ENCODE results near the gene CCDC106. TPM values are rescaled to one million over a fixed set of nuclear protein-coding genes. Genes with fewer than 3 reads are reported as not detected.

CCDC106 gene
- polyA plus RNA-seq, 10 donors = 10.2 to 17.7 (median 12.1) TPM

DNA sequence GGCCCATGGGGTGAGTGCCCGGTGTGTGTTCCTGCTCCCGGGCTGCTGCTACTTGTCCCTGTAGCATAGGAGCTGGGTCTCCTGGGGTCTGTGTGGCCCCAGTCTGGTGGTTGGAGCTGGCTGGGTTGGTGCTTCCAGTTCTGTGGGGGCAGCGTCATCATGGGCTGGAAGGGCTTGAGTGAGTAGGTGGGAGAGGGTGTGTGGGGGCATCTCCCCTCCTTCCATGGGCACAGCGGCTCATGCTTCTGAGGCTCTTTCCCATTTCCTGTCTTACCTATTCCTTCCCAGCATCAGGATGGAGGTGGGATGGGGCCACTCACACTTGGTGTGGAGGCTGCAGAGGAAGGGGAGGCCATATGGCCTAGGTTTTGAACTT is 19.0 kb downstream of the CCDC106 start:
- DNase-seq = no peak

DNA sequence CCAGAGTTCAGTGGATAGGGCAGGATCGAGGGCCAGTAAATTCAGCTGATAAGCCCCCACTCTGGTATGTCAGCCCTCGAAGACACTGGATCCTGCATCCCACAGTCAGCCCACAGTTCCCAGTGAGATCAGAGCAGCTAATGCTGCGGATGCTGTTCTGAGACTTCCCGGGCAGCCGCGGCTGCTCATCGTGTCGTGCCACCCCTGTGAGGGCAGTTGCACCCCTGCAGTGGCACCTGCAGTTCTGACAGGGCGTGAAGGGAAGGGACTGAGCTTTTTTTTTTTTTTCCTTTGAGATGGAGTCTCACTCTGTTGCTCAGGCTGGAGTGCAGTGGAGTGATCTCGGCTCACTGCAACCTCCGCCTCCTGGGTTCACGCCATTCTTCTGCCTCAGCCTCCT is 19.5 kb downstream of the CCDC106 start:
- DNase-seq = no peak

DNA sequence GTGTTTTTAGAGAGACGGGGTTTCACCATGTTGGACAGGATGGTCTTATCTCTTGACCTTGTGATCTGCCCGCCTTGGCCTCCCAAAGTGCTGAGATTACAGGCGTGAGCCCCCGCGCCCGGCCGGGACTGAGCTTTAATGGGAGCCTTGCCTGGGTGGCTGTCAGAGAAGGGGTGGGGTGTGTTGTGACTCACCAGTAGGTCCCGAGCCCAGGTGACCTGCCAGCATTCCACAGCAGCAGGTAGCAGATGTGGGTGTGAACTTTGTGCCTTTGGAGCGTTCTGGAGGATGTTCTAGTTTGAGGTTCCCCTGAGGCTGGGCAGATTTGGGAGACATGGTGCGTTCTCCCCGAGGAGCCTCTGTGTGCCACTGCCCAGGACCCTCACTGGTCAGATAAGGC is 19.9 kb downstream of the CCDC106 start:
- no peak for DNase-seq

DNA sequence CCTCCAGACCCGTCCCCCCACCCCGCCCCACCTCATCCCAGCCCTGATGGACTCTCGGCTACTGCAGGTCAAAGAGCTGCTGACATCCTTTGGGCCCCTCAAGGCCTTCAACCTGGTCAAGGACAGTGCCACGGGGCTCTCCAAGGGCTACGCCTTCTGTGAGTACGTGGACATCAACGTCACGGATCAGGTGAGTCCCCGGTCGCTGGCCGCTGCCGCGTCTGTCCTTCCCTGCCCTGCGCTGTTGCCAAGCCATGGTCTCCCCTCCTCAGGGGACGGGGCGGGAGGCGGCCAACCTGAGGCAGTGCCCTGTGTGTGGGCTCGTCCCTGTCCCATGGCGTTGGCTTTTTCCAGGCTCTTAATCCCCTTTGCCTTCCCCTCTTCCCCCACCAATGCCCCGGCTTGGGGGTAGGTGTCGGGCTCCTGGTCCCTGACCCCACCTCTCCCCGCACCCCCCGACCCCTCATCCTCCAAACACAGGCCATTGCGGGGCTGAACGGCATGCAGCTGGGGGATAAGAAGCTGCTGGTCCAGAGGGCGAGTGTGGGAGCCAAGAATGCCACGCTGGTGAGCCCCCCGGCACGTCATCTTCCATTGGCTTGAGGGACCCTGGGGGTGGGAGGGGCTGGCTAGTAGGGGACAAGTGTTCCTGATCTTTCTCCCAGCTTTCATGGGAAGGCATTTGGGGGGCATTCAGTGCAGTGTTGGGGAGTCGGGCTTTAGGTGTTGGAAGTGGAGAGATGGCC is 20.8 kb downstream of the CCDC106 start:
- no peak for DNase-seq

DNA sequence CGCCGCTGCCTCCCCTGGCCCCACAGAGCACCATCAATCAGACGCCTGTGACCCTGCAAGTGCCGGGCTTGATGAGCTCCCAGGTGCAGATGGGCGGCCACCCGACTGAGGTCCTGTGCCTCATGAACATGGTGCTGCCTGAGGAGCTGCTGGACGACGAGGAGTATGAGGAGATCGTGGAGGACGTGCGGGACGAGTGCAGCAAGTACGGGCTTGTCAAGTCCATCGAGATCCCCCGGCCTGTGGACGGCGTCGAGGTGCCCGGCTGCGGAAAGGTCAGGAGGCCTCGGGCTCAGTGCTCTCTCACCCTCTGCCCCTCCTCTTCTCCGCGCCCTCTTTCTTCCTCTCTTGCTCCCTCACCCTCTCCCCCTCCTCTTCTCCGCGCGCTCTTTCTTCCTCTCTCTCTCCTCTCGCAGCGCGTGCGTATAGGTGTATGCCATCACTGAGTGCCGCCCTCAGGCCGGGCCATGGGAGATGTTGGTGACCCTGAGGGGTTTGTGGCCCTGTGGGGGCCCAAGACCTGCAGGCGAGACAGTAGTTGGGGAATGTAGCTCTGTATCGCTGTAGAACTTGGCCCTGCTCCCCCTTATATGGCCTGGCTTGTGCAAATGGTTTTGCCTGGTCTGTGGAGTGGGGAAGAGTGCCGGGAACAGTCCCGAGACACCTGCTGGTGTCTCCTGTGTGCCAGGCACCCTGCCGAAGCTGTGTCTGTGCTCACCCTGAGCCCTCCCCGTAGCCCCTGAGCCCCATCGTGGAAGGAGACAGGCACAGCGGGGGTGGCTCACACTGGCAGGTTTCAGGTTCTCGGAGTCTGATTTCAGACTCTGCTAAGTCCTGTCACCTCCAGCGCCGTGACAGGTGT is 21.6 kb downstream of the CCDC106 start:
- DNase-seq = no peak

DNA sequence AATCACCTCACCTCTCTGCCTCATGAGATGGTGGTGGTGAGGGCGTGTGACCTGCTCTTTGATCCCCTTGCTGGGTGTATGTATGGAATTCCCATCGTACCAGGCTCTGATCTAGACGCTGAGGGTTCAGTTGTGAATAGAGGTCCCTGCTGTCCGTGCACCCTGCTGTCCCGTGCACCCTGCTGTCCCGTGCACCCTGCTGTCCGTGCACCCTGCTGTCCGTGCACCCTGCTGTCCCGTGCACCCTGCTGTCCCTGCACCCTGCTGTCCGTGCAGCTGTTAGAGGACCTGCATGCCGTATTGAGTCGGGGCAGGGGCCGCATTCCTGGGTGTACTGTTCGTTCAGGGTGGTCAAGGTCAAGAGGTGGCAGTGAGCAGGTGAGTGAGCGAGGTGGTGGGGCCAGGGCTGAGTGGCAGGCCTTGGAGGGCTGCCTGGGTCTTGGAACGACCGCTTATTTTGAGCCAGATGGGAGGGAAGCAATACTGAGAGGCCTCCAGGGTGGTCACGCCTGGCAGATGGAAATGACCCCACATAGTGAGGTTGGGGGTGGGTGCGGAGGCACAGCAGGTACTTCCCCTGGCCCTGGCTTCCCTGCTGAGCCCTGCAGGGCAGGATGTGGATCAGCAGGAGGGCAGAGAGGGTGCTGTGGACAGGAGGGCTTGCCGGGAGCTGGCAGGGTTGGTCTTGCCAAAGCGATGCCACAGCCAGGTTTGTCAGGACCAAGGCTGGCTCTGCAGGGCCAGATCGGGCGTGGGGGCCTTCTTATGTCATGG is 22.5 kb downstream of the CCDC106 start:
- DNase-seq = peak in 1 of 3 donors; percentile 45

DNA sequence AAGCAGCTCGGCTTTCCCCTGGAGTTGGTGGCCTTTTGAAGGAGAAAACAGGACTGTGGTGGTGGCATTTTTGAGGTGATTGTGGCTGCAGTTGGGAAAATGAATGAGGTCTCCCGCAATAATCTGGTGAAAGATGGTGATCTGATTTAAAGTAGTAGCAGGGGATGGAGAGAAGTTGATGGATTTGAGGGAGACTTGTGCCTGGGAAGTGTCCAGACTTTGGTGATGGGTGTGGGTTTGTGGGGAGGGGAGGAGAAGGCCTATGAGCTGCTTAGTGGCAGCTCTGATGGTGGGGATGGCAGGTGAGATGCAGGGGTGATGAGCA is 23.0 kb downstream of the CCDC106 start:
- DNase-seq = no peak

DNA sequence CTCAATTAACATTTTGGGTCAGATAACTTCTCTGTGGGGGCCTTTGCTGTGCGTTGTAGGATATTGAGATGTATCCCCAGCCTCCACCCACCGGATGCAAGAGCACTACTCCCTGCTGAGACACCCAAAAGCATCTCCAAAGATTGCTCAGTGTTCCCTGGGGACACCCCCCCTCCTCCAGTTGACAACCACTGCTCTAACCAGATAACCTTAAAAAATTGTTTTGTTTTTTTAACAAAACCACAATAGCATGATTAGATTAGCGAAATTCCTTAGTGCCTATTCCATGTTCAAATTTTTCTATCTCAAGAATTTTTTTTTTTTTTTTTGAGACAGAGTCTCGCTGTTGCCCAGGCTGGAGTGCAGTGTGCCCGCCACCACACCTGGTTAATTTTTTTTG is 24.4 kb downstream of the CCDC106 start:
- DNase-seq = no peak

DNA sequence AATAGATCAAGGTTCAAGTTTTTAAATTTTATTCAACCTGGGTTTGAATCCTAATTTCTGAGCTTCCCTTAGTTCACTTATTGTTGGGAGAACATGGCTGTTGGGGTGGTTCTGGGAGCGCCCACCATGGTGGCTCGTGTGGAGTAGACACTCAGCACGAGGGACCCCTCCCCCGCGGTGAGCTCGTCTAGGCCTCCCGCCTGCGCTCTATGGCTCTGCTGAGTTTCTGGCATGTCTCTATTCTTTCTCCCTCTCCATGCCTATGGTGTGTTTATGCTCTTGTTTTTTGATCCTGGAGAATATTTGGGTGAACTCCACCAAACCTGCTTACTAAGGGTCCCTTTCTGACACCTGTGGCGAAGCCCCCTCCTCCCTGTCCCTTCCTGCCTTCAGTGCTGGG is 25.5 kb downstream of the CCDC106 start:
- no peak for DNase-seq

DNA sequence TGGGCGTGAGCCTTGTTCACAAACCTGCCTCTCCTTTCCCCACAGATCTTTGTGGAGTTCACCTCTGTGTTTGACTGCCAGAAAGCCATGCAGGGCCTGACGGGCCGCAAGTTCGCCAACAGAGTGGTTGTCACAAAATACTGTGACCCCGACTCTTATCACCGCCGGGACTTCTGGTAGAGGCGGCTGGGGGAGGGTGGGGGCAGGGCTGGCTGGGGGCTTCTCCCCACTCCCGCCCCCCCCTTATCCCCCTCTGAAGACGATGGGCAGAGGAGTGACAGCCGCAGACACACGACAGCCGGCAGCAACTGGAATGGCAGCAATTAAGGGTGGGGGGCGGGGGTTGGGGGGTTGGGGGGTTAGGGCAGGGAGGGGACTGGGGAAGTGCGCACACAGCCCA is 25.9 kb downstream of the CCDC106 start:
- no peak for DNase-seq

DNA sequence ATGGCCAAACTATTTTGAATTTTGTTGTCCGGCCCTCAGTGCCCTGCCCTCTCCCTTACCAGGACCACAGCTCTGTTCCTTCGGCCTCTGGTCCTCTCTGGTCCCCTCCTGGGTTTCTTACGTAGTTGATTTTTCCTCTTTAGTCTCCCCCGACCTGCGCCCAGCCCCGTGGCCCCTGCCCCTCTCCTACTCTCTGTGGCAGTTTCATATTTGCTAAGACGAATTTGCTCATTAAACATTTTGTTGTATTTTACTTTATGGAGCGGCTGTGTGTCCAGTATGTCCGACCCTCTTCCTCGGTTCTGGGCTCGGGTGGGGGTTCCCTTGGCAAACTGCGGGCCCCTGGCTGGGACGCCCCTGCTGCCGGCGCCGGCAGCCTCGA is 26.4 kb downstream of the CCDC106 start:
- no peak for DNase-seq

DNA sequence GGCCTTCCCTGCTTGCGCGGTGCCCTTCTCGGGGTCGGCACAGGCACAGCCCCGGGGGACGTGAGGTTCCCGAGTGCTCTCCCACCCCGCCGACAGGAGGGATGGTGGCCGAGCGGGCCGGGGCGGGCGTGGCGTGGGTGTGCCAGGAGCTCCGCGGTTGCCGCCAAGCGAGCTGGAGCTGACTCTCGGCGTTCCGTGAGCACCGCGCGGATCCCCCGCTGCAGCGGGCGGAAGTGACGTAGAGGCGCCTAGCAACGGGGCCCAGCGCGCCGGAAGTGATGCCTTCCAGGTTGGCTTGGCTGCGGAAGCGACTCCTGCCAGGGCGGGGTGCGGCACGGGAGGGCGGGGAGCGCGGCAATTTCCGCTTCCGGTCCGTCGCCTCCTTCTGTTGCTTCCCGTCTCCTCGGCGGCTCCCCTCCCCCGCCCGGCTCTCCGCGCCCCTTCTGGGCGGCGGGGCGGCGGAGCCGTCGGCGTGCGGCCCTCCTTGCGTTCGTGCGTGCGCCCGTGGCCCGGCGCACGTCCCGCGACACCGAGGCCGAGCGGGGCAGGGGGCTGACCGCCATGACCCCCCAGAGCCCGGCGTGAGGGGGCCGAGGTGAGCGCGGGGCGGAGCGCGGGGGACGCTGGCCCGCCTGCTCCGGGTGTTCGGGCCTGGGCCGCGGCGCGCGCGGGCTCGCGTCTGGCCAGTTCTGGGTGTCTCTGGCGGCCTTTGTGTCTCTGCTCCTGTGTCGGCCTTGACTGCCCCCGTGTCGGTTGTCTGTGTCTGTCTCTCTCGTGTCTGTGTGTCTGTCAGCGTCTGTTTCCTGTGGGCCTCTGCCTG is 27.0 kb downstream of the CCDC106 start, which contains the start of gene EPN1:
TSS of gene EPN1 (plus strand) at position 386 of the 820 bp plus-strand sequence. CDS start 3,402 bp downstream, outside the sequence.
- DNase-seq = peak; percentile 94 to 97 (median 96)

DNA sequence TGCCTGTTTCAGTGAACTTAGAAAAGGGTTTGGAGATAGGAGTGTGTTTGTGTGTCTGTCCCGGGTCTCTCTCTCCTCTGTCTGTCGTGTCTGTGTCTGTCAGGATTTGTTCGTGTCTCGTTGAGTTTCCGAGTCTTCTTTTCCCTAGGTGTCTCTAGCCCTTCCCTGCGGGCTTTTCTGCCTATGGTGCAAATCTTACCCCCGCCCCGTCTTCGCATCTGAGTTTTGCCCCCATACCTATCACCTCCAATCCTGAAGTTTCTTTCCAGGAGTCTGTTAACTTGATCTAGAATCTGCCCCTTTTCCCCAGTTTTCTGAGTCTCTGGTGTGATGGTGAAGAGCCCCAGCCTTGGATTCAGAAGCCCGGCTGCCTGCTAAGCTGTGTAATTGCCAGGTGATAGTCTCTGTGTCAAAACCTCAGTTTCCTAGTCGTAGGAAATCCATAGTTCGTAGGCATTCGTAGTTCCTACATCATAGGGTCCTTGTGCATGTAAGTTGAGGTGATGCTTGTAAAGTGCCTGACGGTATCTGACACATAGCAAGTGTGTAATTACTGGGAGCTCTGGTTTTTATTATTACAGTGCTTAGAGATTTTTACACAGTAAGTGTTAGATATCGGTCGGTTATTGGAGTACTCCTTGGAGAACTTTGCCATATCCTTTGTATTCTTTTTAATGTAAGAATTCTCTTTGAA is 27.8 kb downstream of the CCDC106 start:
- no peak for DNase-seq

DNA sequence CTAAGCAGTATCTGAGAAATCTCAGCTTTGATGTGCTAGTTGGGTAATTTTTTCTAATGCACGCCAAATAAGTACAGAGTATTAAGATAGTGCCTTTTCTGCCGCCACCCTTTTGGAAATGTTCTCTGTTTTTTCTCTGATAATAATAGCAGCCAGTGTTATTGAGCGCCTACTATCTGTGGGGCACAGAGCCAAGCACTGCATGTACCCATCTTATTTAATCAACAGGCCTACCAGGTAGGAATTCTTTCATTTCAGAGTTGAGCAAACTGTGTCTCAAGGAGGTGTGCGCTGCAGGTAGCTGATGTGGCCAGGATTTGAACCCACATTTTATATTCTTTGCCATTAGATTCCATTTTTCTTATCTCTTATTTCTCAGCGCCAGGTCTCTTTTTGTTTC is 28.4 kb downstream of the CCDC106 start:
- no peak for DNase-seq

DNA sequence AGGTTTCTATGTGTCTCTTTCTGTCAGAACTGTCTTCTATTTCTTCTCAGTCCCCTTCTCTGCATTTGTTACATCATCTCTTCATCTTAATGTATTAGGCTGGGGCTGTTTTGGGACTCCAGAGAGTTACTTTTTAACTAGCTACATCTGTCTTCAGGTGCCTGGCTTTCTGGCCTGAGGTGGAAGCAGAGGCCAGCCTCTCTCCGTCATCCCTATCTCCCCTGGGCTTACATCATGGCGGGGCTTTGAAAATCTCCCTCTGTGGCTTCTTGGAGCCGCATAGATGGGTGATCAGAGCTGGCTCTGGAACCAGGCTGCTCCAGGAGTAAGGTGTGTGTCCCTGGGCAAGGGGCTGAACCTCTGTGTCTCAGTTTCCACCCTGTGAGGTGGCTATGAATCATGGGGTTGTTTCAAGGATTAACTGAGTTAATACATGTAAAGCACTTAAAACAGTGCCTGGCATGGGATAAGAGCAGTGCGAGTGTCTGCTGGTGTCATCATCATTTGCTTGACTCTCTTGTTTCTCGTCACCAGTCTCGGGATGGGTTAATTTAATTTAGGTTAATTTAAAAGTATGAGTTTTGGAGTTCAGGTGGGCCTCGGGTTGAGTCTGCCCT is 29.0 kb downstream of the CCDC106 start:
- DNase-seq = no peak

DNA sequence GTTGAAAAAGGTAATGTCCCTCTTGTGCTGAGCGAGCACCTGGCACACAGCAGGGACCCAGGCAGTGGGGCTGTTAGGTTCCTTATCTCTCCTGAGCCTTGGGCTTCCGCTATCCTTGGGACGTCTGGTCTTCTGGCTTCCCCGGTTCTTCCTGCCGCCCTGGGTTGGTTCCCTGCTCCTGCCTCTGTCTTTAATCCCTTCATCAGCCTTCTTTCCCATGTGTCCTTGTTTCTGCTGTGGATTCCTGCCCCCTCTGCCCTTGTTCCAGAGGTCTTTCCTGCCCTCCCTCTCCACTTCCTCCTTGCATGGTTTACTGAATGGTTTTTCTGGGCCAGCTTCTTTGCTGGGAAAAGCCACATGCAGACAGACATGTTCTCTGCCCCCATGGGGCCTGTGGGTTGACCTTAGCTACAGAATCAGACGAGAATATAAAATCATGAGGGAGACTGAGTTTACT is 29.6 kb downstream of the CCDC106 start:
- DNase-seq = no peak

DNA sequence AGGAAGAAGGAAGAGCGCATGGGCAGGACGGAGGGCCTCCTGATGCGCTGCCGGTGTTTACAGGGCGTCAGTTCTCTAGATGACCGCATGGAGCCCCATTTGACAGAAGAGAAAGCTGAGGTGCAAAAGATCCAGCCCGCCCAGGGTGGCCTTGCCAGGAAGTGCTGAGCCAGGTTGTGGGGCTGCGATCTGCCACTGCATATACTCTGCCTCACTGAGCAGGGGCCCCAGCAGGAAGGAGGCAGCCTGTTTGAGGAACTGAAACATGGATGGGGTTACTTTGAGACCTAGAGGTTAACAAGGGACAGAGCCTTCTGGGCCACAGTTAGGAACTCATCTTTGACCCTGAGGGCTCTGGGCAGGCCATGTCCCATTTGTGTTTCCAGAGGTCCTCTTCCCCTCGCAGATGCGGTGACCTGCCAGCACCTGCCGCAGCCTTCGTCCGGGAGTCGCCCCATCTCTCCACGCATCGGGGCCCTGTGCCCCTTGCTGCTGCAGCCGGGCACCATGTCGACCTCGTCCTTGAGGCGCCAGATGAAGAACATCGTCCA is 30.2 kb downstream of the CCDC106 start:
- peak in 2 of 3 donors; percentile 26 to 49 for DNase-seq

DNA sequence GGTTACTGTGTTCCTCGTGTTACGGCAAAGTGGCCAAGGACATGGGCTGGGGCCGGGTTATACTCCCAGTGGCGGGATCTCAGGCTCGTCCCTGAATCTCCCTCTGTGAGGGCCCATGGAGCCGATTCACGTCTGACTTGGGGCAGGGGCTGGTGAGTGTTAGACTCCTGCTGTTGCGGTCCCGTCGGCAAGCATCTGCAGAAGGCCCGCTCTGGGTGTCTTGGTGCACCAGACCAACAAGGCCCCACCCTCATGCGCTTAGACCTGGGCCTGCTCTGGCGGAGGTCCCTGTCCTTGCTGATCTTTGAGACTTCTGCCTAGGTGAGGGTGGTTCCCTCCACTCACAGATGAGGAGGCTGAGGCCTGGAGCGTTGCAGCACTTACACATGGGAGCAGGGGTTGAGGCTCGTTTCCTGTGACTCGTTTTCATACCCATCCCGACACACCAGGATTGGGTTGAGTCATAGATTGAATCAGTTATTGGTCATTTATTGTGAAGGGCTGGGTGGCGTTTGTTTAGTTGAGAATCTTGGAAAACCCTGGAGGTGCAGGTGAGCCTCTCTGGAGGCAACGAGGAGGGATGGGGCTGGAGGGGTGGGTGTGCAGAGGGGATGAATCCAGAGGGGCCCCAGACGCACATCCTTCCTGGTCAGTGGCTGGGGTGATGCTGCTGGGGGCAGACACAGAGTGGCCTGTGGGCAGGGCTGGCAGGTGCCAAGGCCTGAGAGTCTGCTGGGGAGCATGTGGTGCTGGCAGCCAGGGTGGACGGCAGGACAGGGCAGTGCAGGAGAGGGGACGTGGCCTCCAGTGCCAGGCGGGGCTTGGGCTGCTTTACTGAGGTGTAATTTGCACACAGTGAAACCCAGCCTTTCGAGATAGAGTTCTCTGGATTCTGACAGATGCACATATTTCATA is 31.6 kb downstream of the CCDC106 start:
- DNase-seq = no peak
